GM20000 (cell line): ENCODE measurements around the gene SPTAN1.
"Not testable (repeated sequence)": the region's sequence is repeated elsewhere in the genome, so short reads cannot be mapped to it uniquely, and the experiment has no call there.

ENCODE experiments used
- DNase-seq: peaks from one replicate; pipeline ENCODE4 v3.0.0; 2012; ENCODE audit warnings: low spot score
- TF ChIP-seq, protein P1 (sequence below): IDR thresholded peaks from 2 replicates; pipeline ENCODE4 v1.5.1; 2012; ENCODE audit warnings: mild to moderate bottlenecking, control low read depth; ENCODE audit errors: extremely low read depth, missing control alignments

The SPTAN1 gene

DNA sequence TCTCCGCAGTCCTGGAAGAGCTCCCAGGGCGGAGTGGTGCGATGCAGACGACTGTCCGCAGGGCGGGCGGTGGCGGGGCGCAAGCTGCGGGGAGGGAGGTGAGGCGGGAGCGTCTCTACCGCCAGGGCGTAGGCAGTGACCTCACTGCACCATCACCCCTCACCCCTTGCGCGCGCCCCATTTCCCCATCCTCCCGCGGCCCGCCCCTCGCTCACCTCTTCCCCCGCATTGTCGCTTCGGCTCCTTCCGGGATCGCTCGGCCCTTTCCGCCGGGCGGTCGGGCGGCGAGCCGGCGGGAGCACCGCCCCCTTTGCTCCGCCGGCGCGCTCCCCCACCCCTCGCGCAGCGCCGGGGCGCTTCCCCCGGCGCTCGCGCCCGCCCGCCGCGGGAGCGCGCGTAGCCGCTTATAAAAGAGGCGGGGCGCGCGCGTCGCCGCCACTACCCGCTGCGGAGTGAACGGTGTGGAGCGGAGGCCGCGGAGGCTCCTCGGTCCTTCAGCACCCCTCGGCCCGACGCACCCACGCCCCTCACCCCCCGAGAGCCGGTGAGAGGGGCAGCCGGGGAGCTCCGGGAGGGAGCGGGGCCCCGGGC is at the start of gene SPTAN1:
SPTAN1 (plus strand) TSS at position 435 of the 591 bp plus-strand sequence. CDS start 14,154 bp downstream, outside the sequence.
- TF ChIP-seq, protein P1, sequence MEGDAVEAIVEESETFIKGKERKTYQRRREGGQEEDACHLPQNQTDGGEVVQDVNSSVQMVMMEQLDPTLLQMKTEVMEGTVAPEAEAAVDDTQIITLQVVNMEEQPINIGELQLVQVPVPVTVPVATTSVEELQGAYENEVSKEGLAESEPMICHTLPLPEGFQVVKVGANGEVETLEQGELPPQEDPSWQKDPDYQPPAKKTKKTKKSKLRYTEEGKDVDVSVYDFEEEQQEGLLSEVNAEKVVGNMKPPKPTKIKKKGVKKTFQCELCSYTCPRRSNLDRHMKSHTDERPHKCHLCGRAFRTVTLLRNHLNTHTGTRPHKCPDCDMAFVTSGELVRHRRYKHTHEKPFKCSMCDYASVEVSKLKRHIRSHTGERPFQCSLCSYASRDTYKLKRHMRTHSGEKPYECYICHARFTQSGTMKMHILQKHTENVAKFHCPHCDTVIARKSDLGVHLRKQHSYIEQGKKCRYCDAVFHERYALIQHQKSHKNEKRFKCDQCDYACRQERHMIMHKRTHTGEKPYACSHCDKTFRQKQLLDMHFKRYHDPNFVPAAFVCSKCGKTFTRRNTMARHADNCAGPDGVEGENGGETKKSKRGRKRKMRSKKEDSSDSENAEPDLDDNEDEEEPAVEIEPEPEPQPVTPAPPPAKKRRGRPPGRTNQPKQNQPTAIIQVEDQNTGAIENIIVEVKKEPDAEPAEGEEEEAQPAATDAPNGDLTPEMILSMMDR, result no peak
- DNase-seq, result peak; percentile 100

DNA sequence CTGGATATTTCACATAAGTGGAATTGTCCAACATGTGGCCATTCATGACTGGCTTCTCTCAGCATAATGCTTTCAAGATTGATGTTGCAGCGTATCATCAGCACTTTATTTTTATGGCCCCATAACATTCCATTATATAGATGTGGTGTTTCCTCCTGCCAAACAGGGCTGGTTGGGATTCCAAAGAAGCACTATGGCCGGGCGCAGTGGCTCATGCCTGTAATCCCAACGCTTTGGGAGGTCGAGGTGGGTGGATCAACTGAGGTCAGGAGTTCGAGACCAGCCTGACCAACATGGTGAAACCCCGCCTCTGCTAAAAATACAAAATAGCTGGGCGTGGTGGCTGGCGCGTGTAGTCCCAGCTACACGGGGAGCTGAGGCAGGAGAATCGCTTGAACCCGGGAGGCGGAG is 49.0 kb upstream of the SPTAN1 start:
- DNase-seq, result not testable (repeated sequence)

DNA sequence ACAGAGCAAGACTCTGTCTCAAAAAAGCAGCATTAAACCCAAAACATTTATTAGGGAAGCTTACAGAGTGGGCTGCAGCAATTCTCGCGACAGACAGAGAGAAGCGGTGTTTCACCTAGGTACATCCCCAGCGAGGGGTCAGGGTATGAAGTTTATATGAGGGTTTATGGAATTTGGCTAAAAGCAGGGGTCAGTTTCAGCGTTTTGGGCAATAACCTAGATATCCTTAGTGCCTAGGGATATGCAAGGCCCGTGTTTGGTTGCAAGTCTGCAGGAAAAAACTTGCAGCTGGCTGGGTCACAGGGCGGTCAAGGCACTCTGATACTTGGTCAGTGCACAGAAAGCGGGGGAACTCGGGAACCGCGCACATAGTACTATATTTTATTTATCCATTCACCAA is 48.5 kb upstream of the SPTAN1 start:
- DNase-seq, result peak; percentile 31
- TF ChIP-seq, protein P1, result no peak

DNA sequence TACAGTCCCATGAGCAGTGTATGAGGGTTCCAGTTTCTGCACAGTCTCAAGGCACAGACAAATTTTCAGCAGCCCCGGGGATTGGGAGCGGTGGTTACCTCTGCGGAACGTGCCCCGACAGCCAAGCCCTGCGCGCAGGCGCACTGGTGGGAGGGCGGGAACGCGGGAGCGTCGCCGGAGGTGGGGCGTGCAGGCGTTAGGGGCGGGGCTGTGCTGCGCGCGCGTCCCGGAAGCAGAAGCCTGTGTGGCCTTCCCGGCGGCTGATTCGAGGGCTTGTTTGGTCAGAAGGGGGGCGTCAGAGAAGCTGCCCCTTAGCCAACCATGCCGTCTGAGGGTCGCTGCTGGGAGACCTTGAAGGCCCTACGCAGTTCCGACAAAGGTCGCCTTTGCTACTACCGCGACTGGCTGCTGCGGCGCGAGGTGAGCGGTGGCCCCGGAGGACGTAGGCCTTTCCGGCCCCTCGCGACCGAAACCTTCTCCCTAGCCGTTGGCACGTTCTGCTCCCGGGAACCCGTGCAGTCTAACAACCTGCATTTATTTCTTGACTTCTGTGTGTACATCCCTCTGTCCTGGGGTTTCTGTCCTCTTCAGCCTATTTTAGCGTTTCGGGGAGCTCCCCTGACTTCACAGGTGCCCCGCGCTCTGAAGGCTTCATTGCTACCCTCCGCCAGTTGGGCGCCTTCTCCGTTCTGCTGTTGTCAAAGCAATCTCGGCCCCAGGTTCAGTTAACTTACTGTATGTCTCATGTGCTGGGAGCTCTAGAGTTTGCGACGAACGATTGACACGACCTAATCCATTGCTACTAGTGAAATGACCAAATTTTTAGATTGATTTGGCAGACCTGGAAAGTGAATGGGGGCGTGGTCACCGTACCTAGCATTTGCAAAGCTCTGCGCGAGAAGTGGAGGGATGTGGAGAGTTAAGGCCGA is 47.6 kb upstream of the SPTAN1 start, which contains the start of gene GLE1:
GLE1 (plus strand) TSS at position 235 of the 929 bp plus-strand sequence; CDS start at position 322, 87 bp downstream.
- DNase-seq, result peak; percentile 98
- TF ChIP-seq, protein P1, result no peak

DNA sequence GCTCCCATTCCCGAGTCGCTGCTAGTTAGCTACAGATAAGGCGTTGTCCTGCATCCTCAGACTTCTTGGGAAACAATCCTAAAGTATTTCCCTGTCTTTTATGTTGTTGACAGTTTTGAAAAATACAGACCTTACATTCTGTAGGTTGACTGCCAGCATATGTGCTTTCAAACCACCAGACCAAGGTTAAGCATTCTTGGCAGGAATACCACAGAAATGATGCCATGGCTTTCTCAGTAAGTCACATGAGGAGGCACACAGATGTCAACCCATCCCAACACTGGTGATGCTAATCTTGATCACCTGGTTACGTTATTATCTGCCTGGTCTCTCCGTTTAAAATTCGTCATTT is 47.0 kb upstream of the SPTAN1 start:
- DNase-seq, result no peak
- TF ChIP-seq, protein P1, result no peak

DNA sequence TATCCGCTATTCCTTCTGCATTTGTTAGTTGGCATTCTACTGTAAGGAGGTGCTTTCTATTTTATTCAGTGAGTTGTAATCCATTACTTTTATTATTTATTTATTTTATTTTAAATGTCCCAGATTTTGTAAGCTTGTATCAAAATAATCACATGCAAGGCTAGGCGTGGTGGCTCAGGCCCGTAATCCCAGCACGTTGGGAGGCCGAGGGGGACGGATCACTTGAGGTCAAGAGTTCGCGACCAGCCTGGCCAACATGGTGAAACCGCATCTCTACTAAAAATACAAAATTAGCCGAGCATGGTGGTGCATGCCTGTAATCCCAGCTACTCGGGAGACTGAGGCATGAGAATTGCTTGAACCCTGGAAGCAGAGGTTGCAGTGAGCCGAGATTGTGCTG is 46.5 kb upstream of the SPTAN1 start:
- DNase-seq, result not testable (repeated sequence)

DNA sequence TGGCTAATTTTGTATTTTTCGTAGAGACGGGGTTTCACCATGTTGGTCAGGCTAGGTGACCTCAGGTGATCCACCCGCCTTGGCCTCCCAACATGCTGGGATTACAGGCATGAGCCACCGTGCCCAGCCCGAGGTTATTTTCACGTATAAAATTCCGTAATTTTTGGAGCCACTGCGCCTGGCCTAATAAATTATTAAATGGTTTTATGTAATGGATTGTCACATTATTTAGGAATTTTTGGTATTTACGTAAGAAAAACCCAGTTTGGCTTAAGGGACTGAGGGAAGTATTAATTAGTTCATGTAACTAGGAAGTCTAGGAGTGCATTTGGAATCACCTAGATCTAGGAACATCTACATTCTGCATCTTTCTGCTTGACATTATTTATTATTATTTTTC is 39.6 kb upstream of the SPTAN1 start:
- TF ChIP-seq, protein P1, result no peak
- no peak for DNase-seq

DNA sequence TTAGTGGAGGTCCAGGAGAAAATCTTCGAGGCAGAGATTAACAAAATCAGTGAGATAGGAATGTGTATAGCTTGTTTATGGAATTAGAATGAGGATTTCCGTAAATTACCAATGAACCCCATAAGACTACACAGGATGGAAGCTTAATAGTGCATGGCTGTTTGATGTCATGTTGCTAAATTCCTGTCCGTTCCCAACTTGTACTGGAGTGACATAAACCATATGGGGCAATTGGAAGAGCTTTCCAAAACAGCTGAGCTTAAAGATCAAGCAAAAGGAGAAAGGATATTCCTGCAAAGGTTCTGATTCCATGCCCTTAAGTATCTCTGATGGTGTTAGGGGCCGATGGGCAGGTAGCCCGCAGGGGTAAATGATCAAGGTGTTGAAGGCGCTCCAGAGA is 30.4 kb upstream of the SPTAN1 start:
- DNase-seq, result no peak
- TF ChIP-seq, protein P1, result no peak
